ENCODE results near the gene GART. TPM values are rescaled to one million over a fixed set of nuclear protein-coding genes. Genes with fewer than 3 reads are reported as not detected.

GART gene
- total RNA-seq, 1 donor from 2014 or later: 58.2 TPM

DNA sequence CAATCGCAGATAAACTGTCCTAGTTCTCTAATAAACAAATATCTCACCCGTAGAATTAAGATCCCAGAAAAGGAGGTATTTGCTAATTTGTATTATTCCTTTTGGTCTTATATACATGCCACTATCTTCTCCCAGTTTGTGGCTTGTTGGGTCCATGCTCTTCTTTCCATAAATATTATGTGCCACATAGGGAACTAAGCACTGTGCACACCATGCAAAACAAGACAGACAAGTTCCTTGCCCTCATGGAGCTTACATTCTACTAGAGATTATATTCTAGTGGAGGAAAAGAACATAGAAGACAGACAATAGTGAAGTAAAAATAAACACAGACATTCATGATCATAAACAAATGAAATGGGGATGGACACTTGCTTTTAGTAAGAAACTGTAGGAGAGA, 4.7 kb downstream of the GART start:
- peaks cover 20% of the 10 kb centered on the region for H3K36me3 Mint-ChIP-seq (ENCODE audit: low read depth)
- H3K27me3 Mint-ChIP-seq (ENCODE audit: low read depth): no peaks in the 10 kb centered on the region
- no peak overlapping the region for H3K27ac Mint-ChIP-seq (ENCODE audit: unreplicated experiment)
- TF ChIP-seq, protein P1, sequence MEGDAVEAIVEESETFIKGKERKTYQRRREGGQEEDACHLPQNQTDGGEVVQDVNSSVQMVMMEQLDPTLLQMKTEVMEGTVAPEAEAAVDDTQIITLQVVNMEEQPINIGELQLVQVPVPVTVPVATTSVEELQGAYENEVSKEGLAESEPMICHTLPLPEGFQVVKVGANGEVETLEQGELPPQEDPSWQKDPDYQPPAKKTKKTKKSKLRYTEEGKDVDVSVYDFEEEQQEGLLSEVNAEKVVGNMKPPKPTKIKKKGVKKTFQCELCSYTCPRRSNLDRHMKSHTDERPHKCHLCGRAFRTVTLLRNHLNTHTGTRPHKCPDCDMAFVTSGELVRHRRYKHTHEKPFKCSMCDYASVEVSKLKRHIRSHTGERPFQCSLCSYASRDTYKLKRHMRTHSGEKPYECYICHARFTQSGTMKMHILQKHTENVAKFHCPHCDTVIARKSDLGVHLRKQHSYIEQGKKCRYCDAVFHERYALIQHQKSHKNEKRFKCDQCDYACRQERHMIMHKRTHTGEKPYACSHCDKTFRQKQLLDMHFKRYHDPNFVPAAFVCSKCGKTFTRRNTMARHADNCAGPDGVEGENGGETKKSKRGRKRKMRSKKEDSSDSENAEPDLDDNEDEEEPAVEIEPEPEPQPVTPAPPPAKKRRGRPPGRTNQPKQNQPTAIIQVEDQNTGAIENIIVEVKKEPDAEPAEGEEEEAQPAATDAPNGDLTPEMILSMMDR (IDR thresholded peaks at IDR 0.05): no peak
- no peaks in the 10 kb centered on the region for H3K9me3 Mint-ChIP-seq (ENCODE audit: low read depth)
- peaks cover 18% of the 10 kb centered on the region for H3K4me1 Mint-ChIP-seq (ENCODE audit: low read depth)
- DNase-seq (ENCODE audit: low spot score): no peak
- no peak overlapping the region for H3K4me3 Mint-ChIP-seq (ENCODE audit: unreplicated experiment)

DNA sequence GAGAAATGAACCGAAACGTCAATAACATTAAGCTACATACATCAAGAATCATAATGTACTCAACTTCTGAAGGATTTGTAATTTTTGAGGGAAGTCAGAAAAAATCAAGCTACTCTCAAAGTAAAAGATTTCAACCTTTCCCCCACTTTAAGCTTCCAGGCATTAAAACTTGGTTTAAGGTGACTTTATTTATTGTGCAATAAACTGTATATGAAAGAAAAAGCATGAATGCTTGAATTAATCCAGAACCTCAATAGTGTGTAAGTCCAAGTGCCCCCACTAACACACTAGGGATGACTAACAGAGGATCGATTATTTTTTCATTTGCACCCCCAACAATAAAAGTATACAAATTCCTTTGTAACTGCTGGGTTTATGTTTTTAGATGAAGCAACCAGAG, 10.9 kb downstream of the GART start:
- no peaks in the 10 kb centered on the region for H3K27me3 Mint-ChIP-seq (ENCODE audit: low read depth)
- no peaks in the 10 kb centered on the region for H3K9me3 Mint-ChIP-seq (ENCODE audit: low read depth)
- no peak overlapping the region for H3K27ac Mint-ChIP-seq (ENCODE audit: unreplicated experiment)
- TF ChIP-seq, protein P1 (IDR thresholded peaks at IDR 0.05): no peak
- DNase-seq (ENCODE audit: low spot score): no peak
- no peaks in the 10 kb centered on the region for H3K4me1 Mint-ChIP-seq (ENCODE audit: low read depth)
- no peak overlapping the region for H3K4me3 Mint-ChIP-seq (ENCODE audit: unreplicated experiment)
- H3K36me3 Mint-ChIP-seq (ENCODE audit: low read depth): peaks cover 28% of the 10 kb centered on the region

DNA sequence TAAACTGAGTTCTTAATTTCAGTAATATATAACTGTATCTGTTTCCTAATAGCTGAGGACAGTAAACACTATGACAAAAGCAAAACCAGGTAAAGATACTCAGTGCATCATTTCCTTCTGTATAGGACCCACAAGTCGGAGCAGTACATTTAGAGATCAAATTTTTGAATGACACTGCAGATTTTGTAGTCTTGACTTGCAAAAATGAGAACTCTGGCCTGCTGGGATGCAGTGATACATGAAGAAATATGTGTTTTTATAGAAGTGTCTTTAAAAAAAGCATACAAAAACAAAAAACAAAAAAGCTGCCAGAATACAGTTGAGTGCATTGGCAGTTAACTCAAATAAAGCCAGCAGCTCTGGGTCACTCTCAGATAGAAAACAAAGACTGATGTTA, 19.0 kb downstream of the GART start:
- Mint-ChIP-seq H3K4me1 (ENCODE audit: low read depth) (peaks cover 3% of the 10 kb centered on the region), H3K27ac (ENCODE audit: unreplicated experiment) (no peak overlapping the region)
- DNase-seq (ENCODE audit: low spot score): no peak

DNA sequence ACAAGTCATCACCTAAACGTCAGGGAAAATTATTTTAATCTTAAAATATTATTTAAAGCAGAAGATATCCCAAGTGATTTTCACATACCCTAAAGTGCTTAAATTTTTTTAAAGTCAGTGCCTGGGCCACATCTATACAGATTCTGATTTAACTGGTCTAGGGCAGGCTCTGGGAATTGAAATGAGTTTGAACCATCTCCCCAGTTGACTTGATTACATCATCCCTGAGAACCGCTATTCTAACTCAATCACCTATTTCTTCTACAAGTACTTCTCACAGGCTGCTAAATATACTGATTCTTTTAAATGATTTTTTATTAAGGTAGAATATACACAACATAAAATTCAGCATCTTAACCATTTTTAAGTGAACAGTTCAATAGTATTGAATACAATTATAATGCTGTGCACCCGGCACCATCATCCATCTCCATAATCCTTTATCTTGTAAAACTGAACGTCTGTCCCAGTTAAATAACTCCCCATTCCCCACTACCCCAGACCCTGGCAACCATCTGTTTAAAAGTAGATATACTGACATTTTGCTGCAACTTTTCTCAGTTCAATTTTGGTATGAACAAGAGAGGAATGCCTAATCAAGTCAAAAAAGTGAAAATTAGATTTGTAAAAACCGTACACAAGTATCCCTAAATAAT, 19.5 kb downstream of the GART start:
- Mint-ChIP-seq H3K4me3 (ENCODE audit: unreplicated experiment) (no peak overlapping the region), H3K36me3 (ENCODE audit: low read depth) (peaks cover 15% of the 10 kb centered on the region), H3K9me3 (ENCODE audit: low read depth) (no peaks in the 10 kb centered on the region), H3K4me1 (ENCODE audit: low read depth) (peaks cover 3% of the 10 kb centered on the region), H3K27ac (ENCODE audit: unreplicated experiment) (no peak overlapping the region), H3K27me3 (ENCODE audit: low read depth) (no peaks in the 10 kb centered on the region)
- TF ChIP-seq, protein P1 (IDR thresholded peaks at IDR 0.05): no peak
- DNase-seq (ENCODE audit: low spot score): no peak

More for the DNA sequence above, 19.0 kb downstream of the GART start:
- Mint-ChIP-seq H3K36me3 (ENCODE audit: low read depth) (peaks cover 14% of the 10 kb centered on the region), H3K27me3 (ENCODE audit: low read depth) (no peaks in the 10 kb centered on the region), H3K4me3 (ENCODE audit: unreplicated experiment) (no peak overlapping the region), H3K9me3 (ENCODE audit: low read depth) (no peaks in the 10 kb centered on the region)
- TF ChIP-seq, protein P1 (IDR thresholded peaks at IDR 0.05): no peak

DNA sequence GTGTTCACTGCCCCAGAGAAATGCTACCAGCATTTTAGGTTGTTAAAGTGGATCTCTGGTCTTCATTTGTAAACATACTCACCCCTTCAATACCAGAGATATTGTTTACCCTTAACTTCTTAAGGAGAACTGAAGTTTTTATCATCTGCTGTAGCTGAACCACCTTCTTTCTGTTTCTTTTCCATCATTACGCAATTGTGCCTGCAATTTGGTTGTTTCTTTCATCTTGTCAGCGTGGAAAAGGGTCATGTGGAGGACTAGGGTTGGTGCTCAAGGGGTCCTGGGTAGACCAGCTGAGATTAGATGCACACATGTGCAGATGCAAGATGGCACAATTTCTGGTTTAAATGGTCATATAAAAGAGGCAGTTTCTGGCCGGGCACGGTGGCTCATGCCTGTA, 23.0 kb downstream of the GART start:
- Mint-ChIP-seq H3K27me3 (ENCODE audit: low read depth) (no peaks in the 10 kb centered on the region), H3K27ac (ENCODE audit: unreplicated experiment) (no peak overlapping the region), H3K9me3 (ENCODE audit: low read depth) (no peaks in the 10 kb centered on the region), H3K36me3 (ENCODE audit: low read depth) (peaks cover 32% of the 10 kb centered on the region), H3K4me3 (ENCODE audit: unreplicated experiment) (no peak overlapping the region), H3K4me1 (ENCODE audit: low read depth) (peaks cover 3% of the 10 kb centered on the region)
- DNase-seq (ENCODE audit: low spot score): no peak
- TF ChIP-seq, protein P1 (IDR thresholded peaks at IDR 0.05): no peak

Data from chondrocyte (in vitro differentiated cells).